Uterus (tissue), 4 donors: ENCODE results near the gene AMELY. TPM values are rescaled to one million over a fixed set of nuclear protein-coding genes. Genes with fewer than 3 reads are reported as not detected.
"Not testable (repeated sequence)": the region's sequence is repeated elsewhere in the genome, so short reads cannot be mapped to it uniquely, and the experiment has no call there.

Experiments used
- DNase-seq, 2 donors: peaks; one replicate each; pipeline ENCODE4 v3.0.0-alpha.2; 2019 to 2020
- H3K27ac ChIP-seq, 2 donors: fragments of 200-600 bp; sonication (generic); 1 replicate in 1 of 2; 2 replicates in 1 of 2; pipeline ENCODE4 v1.5.1; 2016 to 2018
- H3K27me3 ChIP-seq, 2 donors: fragments of 200-600 bp; sonication (generic); one replicate each; pipeline ENCODE4 v1.5.1; 2018 to 2019; ENCODE audit warnings: control low read depth in 1 of 2
- H3K36me3 ChIP-seq, 2 donors: fragments of 200-600 bp; sonication (generic); one replicate each; pipeline ENCODE4 v1.5.1; 2019; ENCODE audit warnings: control low read depth in 1 of 2
- H3K4me1 ChIP-seq, 2 donors: fragments of 200-600 bp; sonication (generic); one replicate each; pipeline ENCODE4 v1.5.1; 2018 to 2019; ENCODE audit warnings: control low read depth in 1 of 2
- H3K4me3 ChIP-seq, 2 donors: fragments of 200-600 bp; sonication (generic); 1 replicate in 1 of 2; 2 replicates in 1 of 2; pipeline ENCODE4 v1.5.1; 2018 to 2019; ENCODE audit warnings: mild to moderate bottlenecking in 1 of 2
- H3K9me3 ChIP-seq, 2 donors: fragments of 200-600 bp; sonication (generic); one replicate each; pipeline ENCODE4 v1.5.1; 2019; ENCODE audit warnings: control low read depth in 1 of 2
- CTCF ChIP-seq, 4 experiments: fragments of 200-600 bp in 2 of 4; fragments of 450-650 bp in 2 of 4; sonication (generic) in 2 of 4; IDR thresholded peaks; one replicate each; pipeline ENCODE4 v1.5.1; 2016 to 2019; ENCODE audit warnings: antibody characterized with exemption in 4 of 4, mild to moderate bottlenecking in 2 of 4, moderate library complexity in 1 of 4
- POLR2A ChIP-seq, 2 donors: fragments of 450-650 bp; IDR thresholded peaks; one replicate each; pipeline ENCODE4 v1.6.1; 2016; ENCODE audit warnings: antibody characterized with exemption in 2 of 2, mild to moderate bottlenecking in 1 of 2, moderate library complexity in 1 of 2
- intact Hi-C: fragments of 100-400 bp; cut with DNase I; formaldehyde crosslinking; loops from one replicate; pipeline ENCODE4 v1.15.1; 2023; ENCODE audit warnings: low total_unique reads
- total RNA-seq, 4 donors: library from RNA; depleted of rRNA in 3 of 4; stranded (reverse); fragments of >200 nt in 3 of 4; gene quantifications; one replicate each; pipeline versions ENCODE4 v1.1.0 to v1.2.4, GENCODE V29; 2014 to 2023
- donor health status: DM: yes; HTN: yes; CAD: no.

The AMELY gene
- total RNA-seq, 4 donors from 2014 or later, result not detected

- intact Hi-C loops, result no loop called here
- Histone ChIP-seq H3K27me3 (no peaks in the 10 kb centered on the region), H3K4me1 (no peaks in the 10 kb centered on the region), H3K4me3 (no peak within 1 kb of the TSS), H3K36me3 (no peaks in the 10 kb centered on the region), H3K27ac (no peak within 1 kb of the TSS), H3K9me3 (no peaks in the 10 kb centered on the region)
- no peak for TF ChIP-seq CTCF (IDR thresholded peaks at IDR 0.05)
- no peak for TF ChIP-seq POLR2A (IDR thresholded peaks at IDR 0.05)
- no peak for DNase-seq
Measured at GRCh38 chrY:6910372-6911252, 940 bp downstream of the AMELY start, which contains the start of gene TBL1Y. TBL1Y (plus strand) TSS chrY:6910697; CDS start chrY:7025085, 114,388 bp downstream.

- Histone ChIP-seq H3K9me3 (no peaks in the 10 kb centered on the region), H3K27me3 (no peaks in the 10 kb centered on the region), H3K27ac (no peak overlapping the region), H3K4me3 (no peak overlapping the region), H3K36me3 (no peaks in the 10 kb centered on the region), H3K4me1 (no peaks in the 10 kb centered on the region)
- no peak for TF ChIP-seq POLR2A (IDR thresholded peaks at IDR 0.05)
- TF ChIP-seq CTCF (IDR thresholded peaks at IDR 0.05), result no peak
- intact Hi-C loops, result no loop called here
- DNase-seq, result no peak
Measured at GRCh38 chrY:6909856-6910255, 1.7 kb downstream of the AMELY start.

- Histone ChIP-seq H3K27ac (no peak overlapping the region), H3K4me1 (no peaks in the 10 kb centered on the region), H3K9me3 (no peaks in the 10 kb centered on the region), H3K27me3 (no peaks in the 10 kb centered on the region), H3K4me3 (no peak overlapping the region), H3K36me3 (no peaks in the 10 kb centered on the region)
- intact Hi-C loops, result no loop called here
- TF ChIP-seq POLR2A (IDR thresholded peaks at IDR 0.05) (no peak), CTCF (IDR thresholded peaks at IDR 0.05) (no peak)
- no peak for DNase-seq
Measured at GRCh38 chrY:6909118-6909521, 2.4 kb downstream of the AMELY start.

GRCh38 chrY:6908021-6908420 lies 3.5 kb downstream of the AMELY start:
- H3K27ac ChIP-seq, intact Hi-C loops: not testable (repeated sequence)

GRCh38 chrY:6907591-6907990 lies 4.0 kb downstream of the AMELY start:
- Histone ChIP-seq H3K4me1 (no peaks in the 10 kb centered on the region), H3K27me3 (no peaks in the 10 kb centered on the region), H3K4me3 (no peak overlapping the region), H3K9me3 (no peaks in the 10 kb centered on the region), H3K27ac (no peak overlapping the region), H3K36me3 (no peaks in the 10 kb centered on the region)
- intact Hi-C loops, result no loop called here
- no peak for DNase-seq
- no peak for TF ChIP-seq POLR2A (IDR thresholded peaks at IDR 0.05)
- no peak for TF ChIP-seq CTCF (IDR thresholded peaks at IDR 0.05)

More at GRCh38 chrY:6908021-6908420, 3.5 kb downstream of the AMELY start:
- H3K36me3 ChIP-seq, DNase-seq, H3K4me1 ChIP-seq, H3K27me3 ChIP-seq, H3K4me3 ChIP-seq, H3K9me3 ChIP-seq: not testable (repeated sequence)

- intact Hi-C loops, H3K4me1 ChIP-seq, H3K27me3 ChIP-seq, H3K36me3 ChIP-seq, DNase-seq, H3K27ac ChIP-seq, H3K4me3 ChIP-seq, H3K9me3 ChIP-seq: not testable (repeated sequence)
Measured at GRCh38 chrY:6902116-6902515, 9.4 kb downstream of the AMELY start.
